T-helper 2 cell treated with Interferon-gamma antibody and Interleukin-4, amounts not matched to agents 100 ng/mL and 5 ng/mL, for 36 hours (primary cell): ENCODE data around the gene ADARB2. TPM values are rescaled to one million over a fixed set of nuclear protein-coding genes. Genes with fewer than 3 reads are reported as not detected.
"Not testable (repeated sequence)": the region's sequence is repeated elsewhere in the genome, so short reads cannot be mapped to it uniquely, and the experiment has no call there.

Source experiments
- intact Hi-C: fragments of 100-400 bp; cut with micrococcal nuclease; formaldehyde crosslinking; loops from one replicate; pipeline ENCODE4 v1.15.1; 2023
- total RNA-seq: library from RNA; stranded (reverse); gene quantifications from 2 replicates; pipeline ENCODE4 v1.2.3, GENCODE V29; 2022

The ADARB2 gene
- total RNA-seq, 1 donor from 2014 or later: not detected

DNA sequence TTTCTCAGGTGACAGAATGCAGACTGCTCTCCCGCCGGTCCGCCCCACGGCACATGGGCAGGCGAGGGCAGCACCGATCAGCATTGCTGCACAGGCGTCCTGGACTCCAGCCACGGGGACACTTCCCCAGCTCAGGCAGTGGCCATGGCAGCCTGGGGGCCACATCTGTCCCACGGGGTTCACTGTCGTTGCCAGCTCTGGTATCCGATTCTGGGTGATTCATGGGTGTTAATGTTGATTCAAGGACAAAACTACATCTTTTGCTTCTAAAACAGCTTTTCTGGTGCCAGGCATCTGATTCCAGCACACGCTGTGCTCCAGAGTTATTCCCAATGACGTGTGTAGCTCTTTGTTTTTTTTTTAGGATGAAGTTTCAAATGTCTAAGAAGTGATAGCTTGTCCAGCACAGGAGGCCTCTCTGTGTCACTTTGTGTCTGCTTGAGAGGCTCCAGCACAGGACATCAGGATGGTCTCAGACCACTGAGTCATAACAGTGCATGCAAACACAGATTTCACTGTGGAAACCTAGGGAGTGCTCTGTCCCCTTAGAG is 463.1 kb downstream of the ADARB2 start:
- intact Hi-C loops: no loop called here

GRCh38 chr10:1273372-1274105 is 463.8 kb downstream of the ADARB2 start:
- intact Hi-C loops: no loop called here

DNA sequence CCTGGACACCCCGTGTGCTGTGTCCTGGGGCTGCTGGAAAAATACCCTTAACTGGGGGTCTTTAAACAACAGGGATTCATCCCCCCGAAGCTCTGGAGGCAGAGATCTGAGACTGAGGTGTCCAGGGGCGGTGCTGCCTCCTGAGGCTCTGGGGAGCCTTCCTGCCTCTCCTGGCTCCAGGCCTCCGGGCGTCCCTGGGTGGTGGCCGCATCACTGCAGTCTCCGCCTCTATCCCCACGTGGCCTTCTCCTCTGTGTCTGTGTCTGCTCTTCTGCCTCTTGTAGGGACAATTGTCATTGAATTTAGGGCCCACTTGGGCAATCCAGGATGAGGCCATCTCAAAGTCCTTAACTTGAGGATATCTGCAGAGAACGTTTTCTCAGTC is 464.6 kb downstream of the ADARB2 start:
- intact Hi-C loops: no loop called here

DNA sequence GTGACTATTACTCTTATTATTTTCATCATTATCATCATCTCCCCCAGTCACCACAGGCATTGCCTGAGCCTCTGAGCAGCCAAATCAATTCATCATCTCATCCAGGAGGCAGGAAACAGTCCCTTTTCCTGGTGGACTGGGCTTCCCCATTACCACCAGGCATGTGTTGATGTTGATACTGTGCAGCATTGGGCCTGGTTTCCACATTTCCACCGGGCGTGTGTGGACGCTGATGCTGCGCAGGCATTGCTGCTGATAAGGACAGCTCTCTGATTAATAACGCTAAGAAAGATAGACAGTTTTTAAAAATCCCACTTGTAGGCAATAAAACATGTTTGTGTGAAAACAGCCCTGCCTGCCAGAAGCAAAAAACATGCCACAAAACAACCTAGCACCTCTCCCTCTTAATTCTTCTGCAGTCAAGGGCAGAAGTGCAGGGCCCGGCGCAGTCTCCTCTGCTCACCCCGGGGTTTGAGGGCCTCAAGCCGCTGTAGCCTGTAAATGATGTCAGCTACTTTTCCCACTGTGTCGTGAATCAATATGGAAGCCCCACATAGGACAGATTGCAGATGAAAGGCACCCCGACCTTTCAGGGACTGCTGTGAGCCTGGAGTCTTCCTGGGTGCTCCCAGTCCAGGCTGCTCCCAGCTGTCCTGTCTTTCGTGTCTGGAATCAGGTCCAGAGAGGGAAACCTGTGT is 465.1 kb downstream of the ADARB2 start:
- intact Hi-C loops: no loop called here

- intact Hi-C loops: no loop called here
Measured at GRCh38 chr10:1270906-1271305, 466.4 kb downstream of the ADARB2 start.

DNA sequence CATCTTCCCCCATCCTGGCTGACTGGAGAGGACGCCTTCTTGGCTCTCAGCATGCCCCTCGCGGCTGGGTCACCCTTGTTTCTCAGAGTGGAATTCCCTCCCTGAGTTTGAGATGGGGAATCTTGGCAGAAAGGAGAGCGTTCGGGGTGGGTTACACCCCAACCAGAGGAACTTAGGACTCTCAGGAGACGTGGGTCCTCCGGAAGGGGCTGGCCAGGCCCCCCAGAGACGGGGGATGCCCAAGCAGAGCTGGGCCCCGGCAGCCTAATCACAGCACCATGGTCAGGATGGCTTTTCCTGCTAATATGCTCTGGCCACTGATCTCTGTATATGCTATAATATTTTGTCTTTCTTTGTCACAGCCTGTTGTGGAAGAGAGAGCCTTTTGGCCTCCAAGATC is 466.8 kb downstream of the ADARB2 start:
- intact Hi-C loops: no loop called here

- intact Hi-C loops: no loop called here
Measured at GRCh38 chr10:1268831-1269230, 468.5 kb downstream of the ADARB2 start.

- intact Hi-C loops: no loop called here
Measured at GRCh38 chr10:1267568-1267967, 469.8 kb downstream of the ADARB2 start.

DNA sequence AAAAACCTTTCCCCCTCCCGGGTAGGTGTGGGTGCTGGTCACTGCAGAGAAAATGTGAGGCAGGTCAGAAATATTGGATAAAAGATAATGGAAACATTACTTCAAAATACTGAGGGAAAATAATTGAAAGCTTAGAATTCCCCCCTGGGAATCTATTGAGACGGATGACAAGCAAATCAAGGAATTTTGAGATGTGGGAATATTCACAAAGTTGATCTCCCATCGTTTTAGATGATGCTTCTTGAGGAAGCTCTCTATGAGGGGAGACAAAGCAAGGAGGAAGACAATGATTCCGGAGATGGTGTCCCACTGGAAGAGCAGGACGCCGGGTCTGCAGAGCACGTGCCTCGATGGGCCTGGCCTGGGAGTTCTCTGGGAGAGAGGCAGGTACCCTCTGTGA is 470.2 kb downstream of the ADARB2 start:
- intact Hi-C loops: no loop called here

GRCh38 chr10:1266033-1266802 is 471.1 kb downstream of the ADARB2 start:
- intact Hi-C loops: no loop called here

- intact Hi-C loops: no loop called here
Measured at GRCh38 chr10:1264001-1264400, 473.3 kb downstream of the ADARB2 start.

DNA sequence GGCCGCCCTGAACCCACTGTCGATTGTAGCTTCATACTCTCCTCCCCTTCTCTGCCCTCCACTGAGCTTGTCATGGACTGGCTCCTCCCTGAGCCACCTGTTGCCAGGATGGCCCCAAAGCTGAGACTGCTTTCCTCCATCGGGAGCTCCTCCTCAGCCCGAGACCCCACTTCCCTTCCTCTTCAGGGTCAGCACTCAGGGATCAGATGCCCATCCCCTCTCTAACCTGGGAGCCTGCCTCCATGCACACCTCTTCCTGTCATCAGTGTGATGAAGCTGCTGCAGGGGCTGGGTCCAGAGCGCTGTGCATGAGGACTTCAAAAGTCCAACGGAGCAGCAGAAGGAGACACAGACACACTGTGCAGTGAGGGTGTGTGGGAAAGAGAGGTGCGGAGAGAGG is 480.1 kb downstream of the ADARB2 start:
- intact Hi-C loops: no loop called here

- intact Hi-C loops: no loop called here
Measured at GRCh38 chr10:1256432-1256725, 480.9 kb downstream of the ADARB2 start.

DNA sequence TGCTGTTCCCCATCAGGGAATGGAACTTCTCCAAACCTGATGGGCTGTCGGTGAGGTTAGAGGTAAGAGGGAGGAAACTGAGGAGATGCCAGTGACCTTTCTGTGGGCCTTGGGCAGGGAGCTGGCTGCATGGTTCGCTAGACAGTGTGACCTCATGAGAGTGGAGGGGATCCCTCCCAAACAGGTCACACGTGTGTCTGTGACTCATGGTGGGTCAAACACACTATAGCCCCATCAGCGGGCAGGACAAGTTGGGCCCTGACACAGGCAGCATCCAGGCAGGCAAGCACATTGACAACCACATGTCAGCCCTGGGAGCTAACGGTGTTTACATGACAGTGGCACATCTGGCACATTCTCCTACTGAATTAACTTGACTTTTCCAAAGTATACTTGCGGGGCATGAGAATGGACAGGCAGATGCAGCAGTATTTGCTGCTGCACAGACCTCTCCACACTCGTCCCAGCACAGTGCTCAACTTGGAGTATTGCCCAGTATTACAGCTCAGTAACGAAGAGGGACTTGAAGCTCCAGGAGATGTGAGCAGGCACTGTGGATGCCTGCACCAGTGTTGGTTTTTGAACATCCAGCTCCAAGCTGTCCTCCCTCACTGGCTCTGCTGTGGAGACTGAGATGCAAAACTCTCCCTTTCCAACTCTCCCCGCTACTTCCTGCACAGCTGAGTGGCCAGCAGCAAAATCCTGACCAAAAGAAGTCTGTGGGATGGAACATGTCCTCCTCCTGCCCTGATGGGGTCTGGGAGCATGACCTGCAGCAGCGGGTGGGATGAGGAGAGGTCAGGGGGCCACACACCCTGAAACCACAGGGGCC is 481.5 kb downstream of the ADARB2 start:
- intact Hi-C loops: no loop called here

- intact Hi-C loops: no loop called here
Measured at GRCh38 chr10:1255118-1255517, 482.2 kb downstream of the ADARB2 start.

DNA sequence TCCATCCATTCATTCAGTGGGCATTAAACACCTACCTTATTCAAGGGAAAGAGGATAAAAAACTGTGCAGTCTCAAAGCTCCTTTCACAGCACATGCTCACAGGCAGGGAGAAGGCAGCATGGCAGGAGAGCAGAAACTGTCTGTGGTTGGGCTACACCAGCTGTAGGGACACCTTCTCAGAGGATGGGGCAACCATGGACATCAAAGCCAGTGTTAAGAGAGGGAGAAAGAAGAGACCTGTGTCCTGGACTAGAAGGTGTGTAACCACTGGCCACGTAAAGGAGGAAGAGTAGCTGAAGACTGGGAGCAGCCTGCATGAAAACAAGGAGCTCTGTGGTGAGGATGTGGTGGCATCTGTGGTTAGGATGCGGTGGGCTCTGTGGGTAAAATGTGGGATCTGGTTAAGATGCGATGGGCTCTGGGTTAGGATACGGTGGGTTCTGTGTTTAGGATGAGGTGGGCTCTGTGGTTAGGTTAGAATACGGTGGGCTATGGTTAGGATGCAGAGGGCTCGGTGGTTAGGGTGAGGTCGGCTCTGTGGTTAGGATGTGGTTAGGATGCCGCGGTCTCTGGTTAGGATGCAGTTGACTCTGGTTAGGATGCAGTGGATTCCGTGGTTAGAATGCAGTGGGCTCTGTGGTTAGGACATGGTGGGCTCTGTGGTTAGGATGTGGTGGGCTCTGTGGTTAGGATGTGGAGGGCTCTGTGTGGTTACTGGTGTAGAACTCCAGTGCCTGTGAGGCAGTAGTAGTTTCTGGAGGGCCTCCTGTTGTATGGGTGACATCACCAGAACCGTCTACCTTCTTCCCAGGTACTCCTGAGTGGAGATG is 483.6 kb downstream of the ADARB2 start:
- intact Hi-C loops: no loop called here

DNA sequence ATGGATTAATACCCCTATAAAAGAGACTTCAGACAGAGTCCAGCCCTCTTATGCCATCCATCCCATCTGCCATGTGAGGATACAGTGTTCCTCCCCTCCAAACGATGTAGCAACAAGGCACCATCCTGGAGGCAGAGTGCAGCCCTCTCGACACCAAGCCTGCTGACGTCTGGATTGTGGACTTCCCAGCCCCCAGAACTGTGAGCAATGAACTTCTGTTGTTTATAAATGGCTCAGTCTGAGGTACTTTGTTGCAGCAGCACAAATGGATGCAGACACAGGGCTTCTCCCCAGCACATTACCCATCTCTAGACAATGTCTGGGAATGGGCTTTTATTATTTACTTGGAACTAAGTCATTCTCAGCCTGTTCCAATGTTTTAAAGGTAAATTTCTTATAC is 485.6 kb downstream of the ADARB2 start:
- intact Hi-C loops: no loop called here

GRCh38 chr10:1249142-1249920 is 488.0 kb downstream of the ADARB2 start:
- intact Hi-C loops: no loop called here

- intact Hi-C loops: not testable (repeated sequence)
Measured at GRCh38 chr10:1248262-1248630, 489.1 kb downstream of the ADARB2 start.
